Thoracic aorta (tissue), 2 donors: ENCODE measurements around the gene BMP8B. TPM values are rescaled to one million over a fixed set of nuclear protein-coding genes. Genes with fewer than 3 reads are reported as not detected.

Experiments used
- ATAC-seq: fragments of 150-250 bp; one replicate; pipeline ENCODE4 v1.8.0; 2017; ENCODE audit warnings: low read depth; ENCODE audit not compliant: insufficient number of reproducible peaks, low FRiP score
- DNase-seq: peaks from one replicate; pipeline ENCODE4 v3.0.0-alpha.2; 2020; ENCODE audit warnings: low spot score
- H3K27ac ChIP-seq, 2 donors: fragments of 200-600 bp; sonication (generic); 1 replicate in 1 of 2; 2 replicates in 1 of 2; pipeline ENCODE4 v1.5.1; 2016; ENCODE audit warnings: mild to moderate bottlenecking in 2 of 2, moderate library complexity in 2 of 2
- H3K27me3 ChIP-seq: fragments of 200-600 bp; sonication (generic); replicated peaks from 2 replicates; pipeline ENCODE4 v1.6.0; 2016; ENCODE audit warnings: mild to moderate bottlenecking; ENCODE audit not compliant: insufficient read depth
- H3K36me3 ChIP-seq: fragments of 200-600 bp; sonication (generic); one replicate; pipeline ENCODE4 v1.5.1; 2016
- H3K4me1 ChIP-seq, 2 donors: fragments of 200-600 bp; sonication (generic); 1 replicate in 1 of 2; 2 replicates in 1 of 2; pipeline versions ENCODE4 v1.5.1 to v1.6.0; 2016; ENCODE audit warnings: low read depth in 2 of 2, mild to moderate bottlenecking in 1 of 2; ENCODE audit not compliant: control insufficient read depth in 1 of 2
- H3K4me3 ChIP-seq: fragments of 200-600 bp; sonication (generic); 2 replicates; pipeline ENCODE4 v1.5.1; 2016; ENCODE audit warnings: mild to moderate bottlenecking
- H3K9me3 ChIP-seq: fragments of 200-600 bp; sonication (generic); 2 replicates; pipeline ENCODE4 v1.5.1; 2016
- total RNA-seq, 2 donors: library from RNA; depleted of rRNA; stranded (reverse); fragments of >200 nt; gene quantifications; one replicate each; pipeline versions ENCODE4 v1.1.0 to v1.2.3, GENCODE V29; 2016
- TF ChIP-seq, protein P1 (sequence below): fragments of 200-600 bp; sonication (generic); IDR thresholded peaks from one replicate; pipeline ENCODE4 v1.5.1; 2019; ENCODE audit warnings: antibody characterized with exemption

The BMP8B gene
- total RNA-seq, 2 donors from 2014 or later = 0.27 to 2.5 TPM

DNA sequence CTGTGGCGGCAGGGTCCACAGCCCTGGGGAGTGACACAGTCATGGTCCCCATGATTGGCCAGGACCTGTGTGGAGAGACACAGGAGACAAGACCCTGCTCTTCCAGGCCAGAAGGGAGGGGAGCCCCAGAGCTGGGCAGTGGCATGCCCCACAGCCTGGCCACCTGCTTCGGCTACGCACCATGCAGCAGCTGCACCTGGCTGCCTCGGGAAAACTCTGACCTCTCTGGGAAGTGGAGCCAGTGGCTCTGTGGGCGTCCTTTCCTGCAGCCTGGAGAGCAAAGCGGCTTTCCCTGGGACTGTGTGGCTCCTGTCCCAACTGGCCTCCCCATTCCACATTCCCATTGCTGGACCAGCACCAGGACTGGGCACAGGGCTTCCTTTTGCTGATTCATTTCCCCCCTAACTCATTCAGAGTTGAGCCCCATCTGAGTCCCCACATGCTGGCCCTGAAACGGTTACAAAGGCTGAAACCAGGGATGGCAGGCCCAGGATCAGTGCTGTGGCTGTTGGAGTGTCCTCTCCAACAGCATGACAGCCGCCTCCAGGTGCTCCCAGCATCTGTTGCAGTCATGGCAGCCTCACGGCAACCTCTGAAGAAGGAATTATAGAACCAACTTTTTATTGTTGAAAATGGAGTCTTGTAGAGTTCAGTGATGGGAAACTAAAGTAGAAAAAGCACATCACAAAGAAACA is 32.6 kb downstream of the BMP8B start:
- Histone ChIP-seq H3K36me3 (peaks cover 45% of the 10 kb centered on the region), H3K27me3 (no peaks in the 10 kb centered on the region), H3K9me3 (no peaks in the 10 kb centered on the region), H3K27ac (no peak overlapping the region), H3K4me1 (peaks cover 11 to 38% of the 10 kb centered on the region in 2 donors), H3K4me3 (no peak overlapping the region)
- ATAC-seq = no peak
- no peak for DNase-seq
- TF ChIP-seq, protein P1, sequence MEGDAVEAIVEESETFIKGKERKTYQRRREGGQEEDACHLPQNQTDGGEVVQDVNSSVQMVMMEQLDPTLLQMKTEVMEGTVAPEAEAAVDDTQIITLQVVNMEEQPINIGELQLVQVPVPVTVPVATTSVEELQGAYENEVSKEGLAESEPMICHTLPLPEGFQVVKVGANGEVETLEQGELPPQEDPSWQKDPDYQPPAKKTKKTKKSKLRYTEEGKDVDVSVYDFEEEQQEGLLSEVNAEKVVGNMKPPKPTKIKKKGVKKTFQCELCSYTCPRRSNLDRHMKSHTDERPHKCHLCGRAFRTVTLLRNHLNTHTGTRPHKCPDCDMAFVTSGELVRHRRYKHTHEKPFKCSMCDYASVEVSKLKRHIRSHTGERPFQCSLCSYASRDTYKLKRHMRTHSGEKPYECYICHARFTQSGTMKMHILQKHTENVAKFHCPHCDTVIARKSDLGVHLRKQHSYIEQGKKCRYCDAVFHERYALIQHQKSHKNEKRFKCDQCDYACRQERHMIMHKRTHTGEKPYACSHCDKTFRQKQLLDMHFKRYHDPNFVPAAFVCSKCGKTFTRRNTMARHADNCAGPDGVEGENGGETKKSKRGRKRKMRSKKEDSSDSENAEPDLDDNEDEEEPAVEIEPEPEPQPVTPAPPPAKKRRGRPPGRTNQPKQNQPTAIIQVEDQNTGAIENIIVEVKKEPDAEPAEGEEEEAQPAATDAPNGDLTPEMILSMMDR = no peak

DNA sequence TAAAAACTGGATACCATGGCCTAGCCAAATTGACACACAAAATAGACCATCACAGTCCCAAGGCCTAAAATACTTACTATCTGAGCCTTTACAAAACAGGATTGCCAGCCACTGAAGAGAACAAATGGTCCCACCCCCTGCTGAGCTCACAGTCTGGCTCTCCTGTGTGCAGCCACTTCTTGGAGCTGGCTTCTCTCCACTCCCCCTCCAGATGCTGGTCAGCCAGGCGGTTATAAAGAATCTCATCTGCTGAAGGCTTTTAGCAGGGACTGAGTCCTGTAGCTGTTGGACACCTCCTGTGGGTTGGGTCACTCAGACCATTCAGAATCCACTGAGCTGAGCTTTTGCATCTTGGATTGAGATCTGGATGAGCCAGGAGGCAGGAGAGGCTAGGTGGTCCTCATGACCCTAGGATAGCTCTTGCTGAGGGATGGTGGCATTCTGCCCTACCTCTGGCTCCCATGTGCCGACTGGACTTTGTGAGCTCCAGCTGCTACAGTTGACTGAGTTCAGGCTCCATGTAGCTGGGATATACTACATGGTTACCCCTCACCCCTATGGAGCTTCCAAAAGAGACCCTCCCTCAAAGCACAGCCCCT is 33.7 kb downstream of the BMP8B start:
- DNase-seq (no peak), ATAC-seq (no peak)
- H3K36me3 ChIP-seq = peaks cover 54% of the 10 kb centered on the region

DNA sequence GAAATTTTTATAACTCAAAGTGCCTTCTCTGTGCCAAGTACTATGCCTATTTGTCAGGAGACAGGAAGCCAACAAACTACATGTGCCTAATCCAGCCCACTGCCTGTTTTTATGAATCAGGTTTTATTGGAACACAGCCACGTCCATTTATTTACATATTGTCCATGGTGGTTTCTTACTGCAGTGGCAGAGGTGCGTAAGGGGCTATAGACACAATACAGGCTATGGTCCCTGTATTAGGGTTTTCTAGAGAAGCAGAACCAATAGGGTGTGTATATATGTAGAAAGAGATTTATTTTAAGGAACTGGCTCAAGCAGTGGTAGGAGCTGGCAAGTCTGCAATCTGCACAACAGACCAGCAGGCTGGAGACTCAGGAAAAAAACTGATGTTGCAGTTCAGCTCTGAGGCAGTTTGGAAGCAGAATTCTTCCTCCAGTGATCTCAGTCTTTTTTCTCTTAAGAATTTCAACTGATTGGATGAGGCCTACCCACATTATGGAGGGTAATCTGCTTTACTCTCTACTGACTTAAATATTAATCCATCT is 34.6 kb downstream of the BMP8B start:
- no peaks in the 10 kb centered on the region for H3K9me3 ChIP-seq
- ATAC-seq (peak; percentile 57), DNase-seq (no peak)
- peaks cover 11 to 38% of the 10 kb centered on the region in 2 donors for H3K4me1 ChIP-seq
- no peaks in the 10 kb centered on the region for H3K27me3 ChIP-seq
- no peak overlapping the region for H3K4me3 ChIP-seq
- H3K27ac ChIP-seq = peak overlapping the region; percentile 71 to 75
- TF ChIP-seq, protein P1 = no peak
- H3K36me3 ChIP-seq = peaks cover 54% of the 10 kb centered on the region

More for the DNA sequence above, 33.7 kb downstream of the BMP8B start:
- Histone ChIP-seq H3K27ac (peak overlapping the region; percentile 71 to 75), H3K4me1 (peaks cover 11 to 38% of the 10 kb centered on the region in 2 donors), H3K9me3 (no peaks in the 10 kb centered on the region), H3K27me3 (no peaks in the 10 kb centered on the region), H3K4me3 (no peak overlapping the region)
- TF ChIP-seq, protein P1 = no peak

DNA sequence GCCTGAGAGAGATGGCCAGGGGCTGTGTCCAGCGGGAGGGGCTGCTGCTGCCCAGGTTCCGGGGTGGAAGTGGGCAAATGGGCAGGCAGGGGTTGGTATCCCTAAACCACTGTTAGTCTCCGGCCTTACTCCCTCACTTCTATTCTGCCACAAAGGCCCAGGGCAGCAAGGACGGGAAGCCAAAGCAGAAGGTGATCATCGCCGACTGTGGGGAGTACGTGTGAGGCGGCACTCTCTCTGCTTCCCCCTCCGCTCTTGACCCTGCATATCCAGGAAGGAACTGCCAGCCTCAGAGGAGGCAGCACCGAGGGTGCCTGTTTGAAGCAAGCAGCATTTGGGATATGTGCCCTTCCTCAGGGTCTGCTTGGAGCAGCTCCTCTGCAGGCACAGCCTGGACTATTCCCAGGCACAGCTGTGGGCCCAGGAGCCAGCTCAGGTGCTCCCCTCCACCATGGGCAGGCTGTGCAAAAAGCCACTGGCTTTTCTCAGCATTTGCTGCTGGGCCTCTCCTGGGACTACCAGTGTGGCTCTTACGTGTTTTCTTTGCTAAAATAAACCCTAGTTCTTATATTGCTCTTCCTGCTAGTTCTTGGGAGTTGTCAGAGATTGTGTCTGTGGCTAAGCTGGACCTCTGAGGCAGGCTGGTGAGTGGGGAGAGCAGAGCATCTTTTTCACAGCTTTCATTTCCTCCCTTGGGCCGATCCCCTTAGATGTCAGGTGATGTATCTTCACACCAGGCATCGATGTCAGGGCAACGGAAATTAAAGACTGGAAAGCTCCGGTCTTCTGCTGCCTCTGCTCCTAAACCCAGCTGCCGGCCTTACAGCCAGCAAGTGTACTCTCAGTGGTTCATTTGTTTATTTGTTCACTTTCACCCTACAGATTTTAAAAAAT is 35.3 kb downstream of the BMP8B start:
- peaks cover 11 to 38% of the 10 kb centered on the region in 2 donors for H3K4me1 ChIP-seq
- ATAC-seq (peak; percentile 8), DNase-seq (no peak)
- H3K4me3 ChIP-seq = no peak overlapping the region
- H3K27me3 ChIP-seq = no peaks in the 10 kb centered on the region
- TF ChIP-seq, protein P1 = no peak
- no peaks in the 10 kb centered on the region for H3K9me3 ChIP-seq
- peaks cover 55% of the 10 kb centered on the region for H3K36me3 ChIP-seq
- H3K27ac ChIP-seq = peak overlapping the region; percentile 71 to 75
